HG03097 (cell line): ENCODE results near the gene PRELID1.

Source experiments
- ATAC-seq: cut with Tn5 transposase; IDR thresholded peaks from one replicate; pipeline ENCODE4 v1.9.1; 2021; ENCODE audit not compliant: unreplicated experiment, low FRiP score

Gene PRELID1

DNA sequence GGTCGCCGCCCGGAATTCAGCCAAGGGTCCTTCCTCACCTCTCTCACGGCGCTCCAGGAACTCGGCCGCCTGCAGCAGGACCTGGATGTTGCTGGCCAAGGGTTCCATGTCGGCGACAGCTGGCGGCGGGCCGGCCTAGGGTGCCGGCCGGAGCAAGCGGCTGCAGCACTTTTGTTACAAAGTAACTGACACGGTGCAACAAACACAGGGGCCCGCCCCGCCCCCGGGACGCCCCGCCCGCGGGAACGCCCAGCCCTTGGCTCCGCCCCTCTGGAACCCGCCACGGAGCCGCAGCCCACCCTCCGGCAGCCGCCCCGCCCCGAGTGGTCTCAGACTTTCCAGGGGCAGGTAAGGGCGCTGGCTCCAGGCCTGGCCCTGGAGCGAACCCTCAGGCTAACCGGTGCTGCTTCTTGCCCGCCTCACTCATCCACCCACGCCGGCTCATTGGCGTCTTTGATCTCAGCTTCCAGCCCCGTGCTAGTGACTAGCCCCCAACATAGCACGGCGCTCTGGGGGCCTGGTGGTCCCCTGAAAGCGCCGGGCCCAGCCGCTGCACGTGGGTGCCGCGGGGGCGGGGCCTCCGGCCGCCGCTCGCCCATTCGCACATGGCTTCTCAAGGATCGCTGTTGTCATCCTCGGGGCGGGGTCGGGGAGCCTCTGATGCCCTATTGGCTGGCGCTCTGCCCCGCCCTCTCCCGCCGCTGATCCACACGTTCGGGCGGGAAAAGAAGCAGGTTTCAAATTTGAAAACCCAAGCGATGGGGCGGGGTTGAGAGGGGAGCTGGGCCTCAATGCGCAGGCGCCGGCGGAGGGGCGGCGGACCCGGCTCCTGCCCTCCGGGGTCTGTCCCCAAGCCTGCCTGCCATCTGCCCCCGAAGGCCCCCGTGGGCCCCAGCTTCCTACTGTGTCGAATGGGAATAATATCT is 8.4 kb downstream of the PRELID1 start, which contains the start of gene MXD3:
MXD3 (minus strand) TSS at position 176 of the 926 bp plus-strand sequence; CDS start at position 108, 68 bp downstream.
- ATAC-seq: peak; percentile 60

DNA sequence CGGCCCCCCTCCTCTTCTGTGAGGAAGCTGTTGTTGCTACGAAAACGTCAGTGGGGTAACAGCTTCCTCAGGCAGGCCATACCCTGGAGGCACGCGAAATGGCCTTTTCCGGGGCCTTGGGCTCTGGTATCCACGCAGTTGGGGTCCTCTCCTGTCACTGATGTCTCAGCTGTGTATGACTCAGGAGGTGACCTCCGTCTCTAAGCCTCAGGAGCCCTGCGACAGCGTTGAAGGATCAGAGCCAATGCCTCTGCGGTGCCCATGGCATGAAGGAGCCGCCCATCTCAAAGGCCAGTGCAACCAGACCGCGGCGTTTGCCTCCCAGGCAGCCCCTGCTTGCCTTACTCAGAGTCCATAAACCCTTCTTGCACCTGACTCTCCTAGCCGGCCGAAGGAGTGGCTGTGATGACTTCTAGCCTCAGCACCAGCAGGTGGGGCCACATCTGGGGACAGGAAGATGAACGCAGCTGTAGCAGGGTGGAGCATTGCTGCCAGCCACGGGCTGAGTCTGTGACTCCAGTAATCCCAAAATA is 9.1 kb downstream of the PRELID1 start:
- ATAC-seq: peak; percentile 21

GRCh38 chr5:177313561-177314259 is 10.1 kb downstream of the PRELID1 start:
- no peak for ATAC-seq

DNA sequence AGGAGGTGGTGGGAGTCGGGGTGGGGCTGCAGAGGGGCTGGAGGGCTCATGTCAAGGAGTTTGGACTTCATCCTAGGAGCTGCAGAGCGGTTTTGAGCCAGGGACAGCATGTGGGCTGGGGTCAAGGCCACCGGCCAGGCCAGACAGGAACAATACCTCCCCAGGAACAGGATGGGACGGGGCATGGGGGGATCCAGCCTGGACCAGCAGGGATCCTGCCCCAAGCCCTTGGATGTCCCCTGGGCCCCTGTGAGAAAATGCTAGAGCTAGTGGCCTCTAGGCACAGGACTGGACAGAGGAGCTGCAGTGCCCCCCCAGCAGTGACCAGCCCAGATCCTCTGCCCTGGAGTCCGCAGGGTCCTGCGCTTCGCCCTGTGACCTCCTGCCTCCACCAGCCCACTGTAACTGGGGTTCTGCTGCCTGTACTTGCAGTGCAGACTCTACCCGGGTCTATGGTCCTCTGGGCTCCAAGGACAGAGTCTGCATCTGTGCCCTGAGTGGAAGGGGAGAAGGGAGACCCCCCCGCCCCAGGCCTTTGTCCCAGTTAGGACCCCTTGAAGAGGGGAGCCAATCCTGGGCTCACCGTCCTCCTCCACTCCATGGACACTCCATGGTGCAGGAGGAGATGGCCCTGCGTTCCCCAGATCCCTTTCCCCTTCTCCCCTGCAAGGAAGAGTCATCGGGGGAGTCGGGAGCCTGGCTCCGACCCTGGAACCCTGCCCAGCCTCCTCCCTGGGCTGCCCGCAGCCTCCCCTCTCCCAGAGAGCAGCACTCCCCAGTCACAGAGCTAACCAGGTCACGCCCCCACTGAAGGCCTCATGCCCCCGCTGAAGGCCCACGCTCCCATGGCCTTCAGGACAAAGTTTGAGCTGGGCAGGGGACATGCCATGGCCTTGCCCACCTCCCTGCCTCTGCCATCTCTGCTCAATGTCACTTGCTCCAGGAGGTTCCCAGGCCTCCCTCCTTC is 11.1 kb downstream of the PRELID1 start:
- ATAC-seq: no peak

GRCh38 chr5:177315411-177315810 is 11.8 kb downstream of the PRELID1 start:
- ATAC-seq: no peak

DNA sequence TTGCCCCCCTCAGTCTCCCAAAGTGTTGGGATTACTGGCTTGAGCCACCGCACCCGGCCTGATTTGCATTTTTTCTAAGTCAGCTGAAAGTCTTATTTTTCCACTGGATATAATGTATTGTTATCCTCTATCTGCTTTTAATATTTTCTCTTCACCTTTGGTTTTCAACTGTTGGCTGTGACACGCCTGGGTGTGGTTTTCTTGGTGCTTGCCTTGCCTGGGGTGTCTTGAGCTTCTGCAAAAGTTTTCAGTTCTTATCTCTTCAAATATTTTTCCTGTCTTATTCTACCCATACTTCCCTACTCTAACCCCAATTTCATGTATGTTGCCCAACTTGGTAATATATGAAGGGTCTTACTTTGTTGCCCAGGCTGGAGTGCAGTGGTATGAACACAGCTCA is 12.4 kb downstream of the PRELID1 start:
- no peak for ATAC-seq

- no peak for ATAC-seq
These were observed 14.4 kb downstream of the PRELID1 start for GRCh38 chr5:177317959-177318377.

GRCh38 chr5:177319913-177320588 is 16.5 kb downstream of the PRELID1 start:
- no peak for ATAC-seq

DNA sequence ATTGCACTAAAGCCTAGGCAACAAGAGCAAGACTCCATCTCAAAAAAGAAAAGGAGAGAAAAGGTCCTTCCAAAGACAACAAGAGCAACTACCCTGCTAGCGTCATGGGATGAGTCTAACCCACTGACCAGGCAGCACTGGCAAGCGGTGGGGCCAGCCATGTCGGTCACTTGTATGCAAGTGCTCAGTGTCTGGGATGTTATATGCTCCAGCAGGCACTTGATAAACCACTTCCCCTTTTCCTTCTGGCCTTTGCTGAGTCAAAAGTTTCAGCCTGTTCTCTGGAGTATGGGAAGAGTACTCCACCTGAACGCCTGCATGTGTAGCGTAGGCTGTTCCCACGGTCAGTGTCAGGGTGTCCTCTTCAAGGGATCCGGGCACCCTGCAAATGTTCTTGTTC is 17.3 kb downstream of the PRELID1 start:
- no peak for ATAC-seq

- no peak for ATAC-seq
These were observed 22.3 kb downstream of the PRELID1 start for GRCh38 chr5:177325868-177326381.

DNA sequence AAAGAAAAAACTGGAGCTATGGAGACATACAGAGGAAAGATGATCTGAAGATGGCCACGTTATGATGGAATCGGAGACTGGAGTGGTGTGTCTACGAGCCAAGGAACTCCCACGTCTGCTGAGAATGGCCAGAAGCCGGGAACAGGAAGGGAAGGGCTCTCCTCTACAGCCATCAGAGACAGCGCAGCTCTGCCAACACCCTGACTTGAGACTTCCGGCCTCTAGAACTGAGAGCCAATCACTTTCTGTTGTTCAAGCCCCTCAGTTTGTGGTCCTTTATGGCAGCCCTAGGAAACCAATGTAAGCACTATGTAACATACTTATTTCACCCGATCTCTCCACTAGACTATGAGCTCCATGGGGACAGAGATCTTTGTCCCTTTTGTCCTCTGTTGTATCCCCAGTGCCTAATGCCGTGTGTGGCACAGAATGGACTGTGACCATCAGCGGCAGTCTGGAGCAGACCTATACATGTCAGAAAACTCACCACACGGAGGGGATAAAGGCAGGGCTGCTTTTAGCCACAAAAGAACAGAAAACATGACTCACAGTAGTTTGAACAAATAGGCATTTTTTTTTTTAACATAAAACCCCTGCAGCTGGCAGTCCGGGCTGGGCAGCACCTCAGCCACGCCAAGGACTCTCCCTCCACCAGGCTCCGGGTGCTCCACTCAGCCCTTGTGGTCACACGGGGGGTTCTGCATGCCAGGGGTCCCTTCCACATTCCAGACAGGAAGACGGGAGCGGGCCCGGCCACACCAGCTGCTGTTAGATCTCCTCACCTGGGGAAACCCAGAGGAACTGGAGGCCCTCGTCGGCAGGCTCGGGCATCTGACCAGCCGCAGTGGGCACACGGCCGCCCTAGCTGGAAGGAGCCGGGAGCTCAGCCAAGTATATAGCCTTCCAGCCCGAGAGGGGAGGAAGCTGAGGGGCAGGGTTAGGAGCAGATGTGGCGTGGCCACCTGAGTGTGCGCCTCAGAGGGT is 24.2 kb downstream of the PRELID1 start:
- ATAC-seq: no peak

DNA sequence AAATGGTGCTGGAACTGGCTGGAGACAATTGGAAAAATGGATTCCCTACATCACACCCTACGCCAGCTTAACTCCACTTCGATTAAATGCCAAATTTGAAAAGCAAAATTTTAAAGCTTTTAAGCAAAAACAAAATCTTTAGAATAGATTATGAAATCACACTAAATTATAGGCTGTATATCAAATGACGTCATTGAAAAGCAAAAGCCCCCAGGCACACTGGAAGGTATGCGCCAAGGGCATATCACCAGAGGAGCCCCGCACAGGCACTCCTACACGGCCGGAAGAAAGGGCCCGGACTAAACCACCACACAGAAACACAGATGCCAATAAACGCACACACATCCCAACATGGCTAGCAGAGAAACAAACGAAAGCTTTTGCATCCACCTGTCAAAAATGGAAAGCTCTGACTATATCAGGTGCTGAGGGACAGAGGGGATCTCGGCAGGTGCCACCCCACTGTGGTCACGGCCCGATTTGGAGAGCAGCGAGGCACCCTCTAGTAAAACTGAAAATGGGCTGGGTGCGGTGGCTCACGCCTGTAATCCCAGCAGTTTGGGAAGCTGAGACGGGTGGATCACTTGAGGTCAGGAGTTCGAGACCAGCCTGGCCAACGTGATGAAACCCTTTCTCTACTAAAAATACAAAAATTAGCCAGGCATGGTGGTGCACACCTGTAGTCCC is 25.1 kb downstream of the PRELID1 start:
- no peak for ATAC-seq

DNA sequence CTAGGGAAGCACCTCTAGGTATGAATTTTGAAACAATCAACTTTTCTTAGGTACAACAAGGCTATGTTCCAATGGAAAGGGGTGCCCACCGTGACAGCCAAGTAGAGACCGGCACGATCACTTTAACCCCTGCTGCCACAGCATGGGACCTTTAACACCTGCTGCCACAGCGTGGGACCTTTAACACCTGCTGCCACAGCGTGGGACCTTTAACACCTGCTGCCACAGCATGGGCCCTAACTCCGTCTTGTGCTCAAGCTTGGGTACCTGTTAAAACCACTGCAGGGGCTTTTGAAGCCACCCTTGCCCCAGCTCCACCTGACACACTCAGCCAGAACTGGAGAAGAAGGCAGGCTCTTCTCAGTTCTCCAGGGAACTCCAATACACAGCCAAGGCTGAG is 26.3 kb downstream of the PRELID1 start:
- no peak for ATAC-seq

- no peak for ATAC-seq
These were observed 27.6 kb downstream of the PRELID1 start for GRCh38 chr5:177330991-177331842.

GRCh38 chr5:177332031-177332895 is 28.7 kb downstream of the PRELID1 start:
- ATAC-seq: no peak

DNA sequence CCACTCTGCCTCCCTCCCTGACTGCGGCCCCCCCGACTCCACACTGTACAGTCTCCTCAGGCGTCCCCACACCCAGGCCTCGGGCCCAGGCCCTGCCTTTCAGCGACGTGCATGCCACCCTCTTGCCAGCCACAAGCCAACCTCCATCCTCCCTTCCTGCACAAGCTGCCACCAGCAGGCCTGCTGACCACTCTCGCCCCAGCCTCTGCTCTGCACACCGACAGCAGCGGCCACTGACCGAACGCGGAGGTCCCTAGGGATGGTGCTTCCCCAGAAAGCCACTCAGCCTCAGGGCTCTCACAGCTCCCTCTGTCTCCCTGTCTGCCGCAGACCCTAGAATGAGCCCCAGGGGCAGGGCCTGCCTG is 29.3 kb downstream of the PRELID1 start:
- ATAC-seq: no peak
